ENCODE measurements around the gene UTP25.

Gene UTP25

DNA sequence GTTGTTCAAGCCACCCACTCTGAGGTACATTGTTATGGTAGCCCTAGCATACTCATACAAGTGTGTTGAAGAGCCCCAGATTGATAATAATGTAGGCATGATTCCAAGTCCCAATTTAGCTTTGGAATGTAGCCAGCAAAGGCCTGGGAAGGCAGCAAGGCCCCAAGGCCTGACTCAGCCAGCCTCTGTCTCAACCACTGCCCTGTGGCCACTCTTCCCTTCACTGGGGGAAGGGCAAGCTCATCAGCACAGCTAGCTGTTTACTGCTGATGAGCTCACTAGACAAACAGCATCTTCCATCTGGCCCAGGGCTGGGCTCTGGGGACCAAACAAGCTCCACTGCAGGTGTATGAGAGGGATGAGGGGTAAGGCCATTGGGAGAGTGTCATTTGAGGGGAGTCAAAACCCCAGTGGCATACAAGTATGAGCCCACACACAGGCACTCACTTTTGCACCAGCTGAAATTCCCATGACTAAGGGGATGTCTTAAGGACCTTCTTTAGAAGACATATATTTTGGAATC lies 19.7 kb upstream of the UTP25 start:
- Histone ChIP-seq H2BK5ac (ENCODE audit: low read depth, low read length, poor library complexity, severe bottlenecking) (no peak overlapping the region), H3K27me3 (ENCODE audit: control insufficient read depth in 1 of 2, insufficient read depth in 1 of 2, low read length in 2 of 2) (peaks cover 0 to 12% of the 10 kb centered on the region in 2 experiments), H4K91ac (ENCODE audit: low read length) (no peak overlapping the region), H3K79me1 (replicated peaks; ENCODE audit: low read length, poor library complexity, severe bottlenecking) (no peaks in the 10 kb centered on the region), H3K14ac (ENCODE audit: low read length in 2 of 2) (no peak overlapping the region), H3K27ac (ENCODE audit: low read length, poor library complexity, severe bottlenecking) (no peak overlapping the region), H3K4ac (ENCODE audit: low read depth in 1 of 2, low read length in 2 of 2) (no peak overlapping the region), H2AFZ (ENCODE audit: low read depth, low read length) (no peak overlapping the region), H3K36me3 (ENCODE audit: control insufficient read depth in 1 of 2, insufficient read depth in 2 of 2, low read depth in 1 of 2, low read length in 2 of 2) (no peaks in the 10 kb centered on the region), H3K4me2 (ENCODE audit: low read length, poor library complexity, severe bottlenecking) (no peak overlapping the region), H2BK15ac (ENCODE audit: low read depth, poor library complexity, severe bottlenecking) (no peak overlapping the region), H3K18ac (ENCODE audit: low read depth in 1 of 2, low read length in 2 of 2) (no peak overlapping the region), H3K9me3 (ENCODE audit: control insufficient read depth, low read length) (no peaks in the 10 kb centered on the region), H3K4me3 (ENCODE audit: insufficient read depth in 1 of 2, low read depth in 1 of 2, low read length in 2 of 2) (no peak overlapping the region), H2BK12ac (ENCODE audit: low read length in 2 of 2) (no peak overlapping the region), H3K4me1 (ENCODE audit: control insufficient read depth, insufficient read depth, low read depth, low read length) (peaks cover 14% of the 10 kb centered on the region), H2AK5ac (ENCODE audit: low read length, severe bottlenecking) (no peak overlapping the region), H4K8ac (ENCODE audit: low read length) (no peak overlapping the region), H3K23ac (ENCODE audit: low read length in 2 of 2) (no peak overlapping the region), H2BK120ac (ENCODE audit: low read depth, low read length) (no peak overlapping the region), H3K9ac (ENCODE audit: low read length) (no peak overlapping the region)
- peak; percentile 97 for DNase-seq

- Histone ChIP-seq H2BK15ac (ENCODE audit: low read depth, poor library complexity, severe bottlenecking) (no peak overlapping the region), H3K4me3 (ENCODE audit: insufficient read depth in 1 of 2, low read depth in 1 of 2, low read length in 2 of 2) (no peak overlapping the region), H3K18ac (ENCODE audit: low read depth in 1 of 2, low read length in 2 of 2) (no peak overlapping the region), H3K23ac (ENCODE audit: low read length in 2 of 2) (no peak overlapping the region), H4K91ac (ENCODE audit: low read length) (no peak overlapping the region), H3K9me3 (ENCODE audit: control insufficient read depth, low read length) (no peaks in the 10 kb centered on the region), H3K4ac (ENCODE audit: low read depth in 1 of 2, low read length in 2 of 2) (no peak overlapping the region), H4K8ac (ENCODE audit: low read length) (no peak overlapping the region), H3K79me1 (replicated peaks; ENCODE audit: low read length, poor library complexity, severe bottlenecking) (no peaks in the 10 kb centered on the region), H3K36me3 (ENCODE audit: control insufficient read depth in 1 of 2, insufficient read depth in 2 of 2, low read depth in 1 of 2, low read length in 2 of 2) (no peaks in the 10 kb centered on the region), H3K4me2 (ENCODE audit: low read length, poor library complexity, severe bottlenecking) (no peak overlapping the region), H3K9ac (ENCODE audit: low read length) (no peak overlapping the region), H3K27ac (ENCODE audit: low read length, poor library complexity, severe bottlenecking) (no peak overlapping the region), H2AK5ac (ENCODE audit: low read length, severe bottlenecking) (no peak overlapping the region), H3K14ac (ENCODE audit: low read length in 2 of 2) (no peak overlapping the region), H2BK120ac (ENCODE audit: low read depth, low read length) (no peak overlapping the region), H3K4me1 (ENCODE audit: control insufficient read depth, insufficient read depth, low read depth, low read length) (peaks cover 14% of the 10 kb centered on the region), H2AFZ (ENCODE audit: low read depth, low read length) (no peak overlapping the region), H2BK12ac (ENCODE audit: low read length in 2 of 2) (peak overlapping the region in 1 of 2 experiments; percentile 24), H2BK5ac (ENCODE audit: low read depth, low read length, poor library complexity, severe bottlenecking) (no peak overlapping the region), H3K27me3 (ENCODE audit: control insufficient read depth in 1 of 2, insufficient read depth in 1 of 2, low read length in 2 of 2) (peaks cover 0 to 10% of the 10 kb centered on the region in 2 experiments)
- 84% methylated on average over 4 of the region's 4 CpGs for WGBS
- no peak for DNase-seq
Observed at GRCh38 chr1:209809611-209810010, 18.2 kb upstream of the UTP25 start.

DNA sequence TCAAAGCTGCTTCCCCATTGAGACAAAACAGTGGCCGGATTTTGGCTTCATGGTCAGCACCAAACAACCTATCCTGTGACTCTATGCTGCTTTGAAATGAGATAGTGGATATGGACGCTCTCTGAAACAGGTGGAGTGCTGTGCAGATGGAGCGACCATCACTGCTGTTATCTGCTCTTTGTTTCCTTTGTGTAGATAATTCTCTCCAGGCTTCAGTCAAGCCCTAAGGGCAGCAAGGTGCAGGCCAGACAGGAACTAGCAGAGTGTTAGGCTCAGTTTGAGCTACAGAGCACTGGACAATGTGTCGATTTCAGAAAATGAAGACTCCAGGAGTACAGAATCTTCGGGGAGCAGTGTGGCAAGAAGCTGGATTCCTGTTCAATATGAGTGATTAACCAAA lies 17.0 kb upstream of the UTP25 start:
- H2BK120ac ChIP-seq (ENCODE audit: low read depth, low read length) = no peak overlapping the region
- H3K4me3 ChIP-seq (ENCODE audit: insufficient read depth in 1 of 2, low read depth in 1 of 2, low read length in 2 of 2) = no peak overlapping the region
- H3K9me3 ChIP-seq (ENCODE audit: control insufficient read depth, low read length) = no peaks in the 10 kb centered on the region
- H3K14ac ChIP-seq (ENCODE audit: low read length in 2 of 2) = no peak overlapping the region
- H2BK12ac ChIP-seq (ENCODE audit: low read length in 2 of 2) = no peak overlapping the region
- no peak overlapping the region for H3K4ac ChIP-seq (ENCODE audit: low read depth in 1 of 2, low read length in 2 of 2)
- no peak overlapping the region for H2AK5ac ChIP-seq (ENCODE audit: low read length, severe bottlenecking)
- H2BK5ac ChIP-seq (ENCODE audit: low read depth, low read length, poor library complexity, severe bottlenecking) = no peak overlapping the region
- H3K4me2 ChIP-seq (ENCODE audit: low read length, poor library complexity, severe bottlenecking) = no peak overlapping the region
- no peak overlapping the region for H2BK15ac ChIP-seq (ENCODE audit: low read depth, poor library complexity, severe bottlenecking)
- H4K91ac ChIP-seq (ENCODE audit: low read length) = no peak overlapping the region
- H3K36me3 ChIP-seq (ENCODE audit: control insufficient read depth in 1 of 2, insufficient read depth in 2 of 2, low read depth in 1 of 2, low read length in 2 of 2) = no peaks in the 10 kb centered on the region
- H3K27ac ChIP-seq (ENCODE audit: low read length, poor library complexity, severe bottlenecking) = no peak overlapping the region
- H3K4me1 ChIP-seq (ENCODE audit: control insufficient read depth, insufficient read depth, low read depth, low read length) = peaks cover 8% of the 10 kb centered on the region
- no peak overlapping the region for H3K23ac ChIP-seq (ENCODE audit: low read length in 2 of 2)
- 87% methylated on average over 3 of the region's 5 CpGs for WGBS
- H2AFZ ChIP-seq (ENCODE audit: low read depth, low read length) = no peak overlapping the region
- no peaks in the 10 kb centered on the region for H3K79me1 ChIP-seq (replicated peaks; ENCODE audit: low read length, poor library complexity, severe bottlenecking)
- no peak overlapping the region for H3K9ac ChIP-seq (ENCODE audit: low read length)
- H3K27me3 ChIP-seq (ENCODE audit: control insufficient read depth in 1 of 2, insufficient read depth in 1 of 2, low read length in 2 of 2) = peaks cover 0 to under 1% of the 10 kb centered on the region in 2 experiments
- no peak overlapping the region for H4K8ac ChIP-seq (ENCODE audit: low read length)
- no peak overlapping the region for H3K18ac ChIP-seq (ENCODE audit: low read depth in 1 of 2, low read length in 2 of 2)
- DNase-seq = no peak

DNA sequence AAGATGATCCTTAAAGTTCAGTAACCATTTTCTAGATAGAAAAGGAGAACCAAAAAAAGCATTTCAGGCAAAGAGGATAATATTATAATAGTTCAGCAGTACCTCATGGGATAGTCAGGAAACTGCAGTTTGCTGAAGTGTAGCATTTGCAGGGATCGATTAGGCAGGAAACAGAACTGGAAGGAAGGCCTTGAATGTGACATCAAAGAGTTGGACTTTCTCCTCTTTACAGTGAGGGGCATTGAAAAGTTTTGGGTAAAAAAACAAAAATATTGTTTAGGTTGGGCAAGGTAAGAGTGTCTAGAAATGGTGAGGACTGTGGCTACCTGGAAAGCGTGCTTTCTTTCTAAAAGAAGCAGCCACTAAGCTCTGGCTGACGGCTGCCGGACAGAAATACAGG lies 13.9 kb upstream of the UTP25 start:
- no peak overlapping the region for H3K18ac ChIP-seq (ENCODE audit: low read depth in 1 of 2, low read length in 2 of 2)
- H3K4ac ChIP-seq (ENCODE audit: low read depth in 1 of 2, low read length in 2 of 2) = no peak overlapping the region
- no peaks in the 10 kb centered on the region for H3K9me3 ChIP-seq (ENCODE audit: control insufficient read depth, low read length)
- no peak overlapping the region for H4K8ac ChIP-seq (ENCODE audit: low read length)
- no peak overlapping the region for H2AK5ac ChIP-seq (ENCODE audit: low read length, severe bottlenecking)
- peaks cover 0 to 2% of the 10 kb centered on the region in 2 experiments for H3K27me3 ChIP-seq (ENCODE audit: control insufficient read depth in 1 of 2, insufficient read depth in 1 of 2, low read length in 2 of 2)
- no peak overlapping the region for H2BK12ac ChIP-seq (ENCODE audit: low read length in 2 of 2)
- no peak overlapping the region for H3K4me2 ChIP-seq (ENCODE audit: low read length, poor library complexity, severe bottlenecking)
- no peak overlapping the region for H3K4me3 ChIP-seq (ENCODE audit: insufficient read depth in 1 of 2, low read depth in 1 of 2, low read length in 2 of 2)
- H3K9ac ChIP-seq (ENCODE audit: low read length) = no peak overlapping the region
- no peak for DNase-seq
- H3K4me1 ChIP-seq (ENCODE audit: control insufficient read depth, insufficient read depth, low read depth, low read length) = no peaks in the 10 kb centered on the region
- no peaks in the 10 kb centered on the region for H3K79me1 ChIP-seq (replicated peaks; ENCODE audit: low read length, poor library complexity, severe bottlenecking)
- H3K36me3 ChIP-seq (ENCODE audit: control insufficient read depth in 1 of 2, insufficient read depth in 2 of 2, low read depth in 1 of 2, low read length in 2 of 2) = no peaks in the 10 kb centered on the region
- no peak overlapping the region for H2AFZ ChIP-seq (ENCODE audit: low read depth, low read length)
- H3K14ac ChIP-seq (ENCODE audit: low read length in 2 of 2) = no peak overlapping the region
- no peak overlapping the region for H2BK120ac ChIP-seq (ENCODE audit: low read depth, low read length)
- no peak overlapping the region for H2BK5ac ChIP-seq (ENCODE audit: low read depth, low read length, poor library complexity, severe bottlenecking)
- no peak overlapping the region for H2BK15ac ChIP-seq (ENCODE audit: low read depth, poor library complexity, severe bottlenecking)
- no peak overlapping the region for H4K91ac ChIP-seq (ENCODE audit: low read length)
- no peak overlapping the region for H3K27ac ChIP-seq (ENCODE audit: low read length, poor library complexity, severe bottlenecking)
- 98% methylated on average over 2 of the region's 4 CpGs for WGBS
- no peak overlapping the region for H3K23ac ChIP-seq (ENCODE audit: low read length in 2 of 2)
